ENCODE data around the gene KCMF1. TPM values are rescaled to one million over a fixed set of nuclear protein-coding genes. Genes with fewer than 3 reads are reported as not detected.

Gene KCMF1
- total RNA-seq, 3 donors from 2014 or later, result 73.0 to 95.2 (median 85.0) TPM

DNA sequence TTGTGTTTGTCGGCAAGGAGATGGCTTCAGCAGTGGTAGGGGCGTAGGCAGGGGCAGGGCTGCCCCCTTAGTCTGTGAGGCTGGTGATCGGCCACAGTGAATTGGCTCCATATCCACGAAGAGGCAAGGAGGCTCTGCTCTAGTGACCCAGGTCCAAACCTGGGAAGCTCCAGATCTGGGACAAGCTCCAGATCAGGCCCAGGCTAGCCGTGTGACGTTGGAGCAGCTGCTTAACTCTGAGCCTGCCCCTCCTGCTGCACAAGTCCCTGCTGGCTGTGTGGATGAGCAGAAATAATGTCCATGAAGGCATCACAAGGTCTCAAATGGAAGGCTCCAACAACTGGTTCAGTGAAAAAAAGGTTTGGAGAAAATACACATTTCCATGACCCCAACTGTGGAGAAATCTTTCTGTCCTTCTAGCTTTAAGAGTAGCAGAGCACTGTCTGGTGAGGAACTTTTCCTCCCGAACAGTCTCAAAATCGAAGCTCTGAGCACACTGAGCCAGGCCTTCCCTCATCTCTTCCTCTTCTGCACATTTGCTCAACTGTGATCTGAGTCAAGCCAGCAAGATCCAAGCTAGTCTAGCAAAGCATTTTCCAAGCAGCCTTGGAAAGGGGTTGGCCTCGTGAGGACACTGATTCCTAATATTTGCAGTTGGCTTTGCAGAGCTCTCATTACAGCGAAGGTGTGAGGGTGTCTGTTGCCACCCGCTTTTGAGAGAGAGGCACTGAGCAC lies 95.2 kb downstream of the KCMF1 start:
- H3K4me1 ChIP-seq (ENCODE audit: low read depth), result no peaks in the 10 kb centered on the region
- ATAC-seq (no peak), DNase-seq (no peak)
- intact Hi-C loops (cut with DNase I, micrococcal nuclease), result loop anchor here (5.0 to 10.0 kb wide), 2 partner anchors 219 to 221 kb away; no protein-coding TSS in a partner anchor
- H3K36me3 ChIP-seq (ENCODE audit: low read depth), result no peaks in the 10 kb centered on the region
- TF ChIP-seq, protein P1, sequence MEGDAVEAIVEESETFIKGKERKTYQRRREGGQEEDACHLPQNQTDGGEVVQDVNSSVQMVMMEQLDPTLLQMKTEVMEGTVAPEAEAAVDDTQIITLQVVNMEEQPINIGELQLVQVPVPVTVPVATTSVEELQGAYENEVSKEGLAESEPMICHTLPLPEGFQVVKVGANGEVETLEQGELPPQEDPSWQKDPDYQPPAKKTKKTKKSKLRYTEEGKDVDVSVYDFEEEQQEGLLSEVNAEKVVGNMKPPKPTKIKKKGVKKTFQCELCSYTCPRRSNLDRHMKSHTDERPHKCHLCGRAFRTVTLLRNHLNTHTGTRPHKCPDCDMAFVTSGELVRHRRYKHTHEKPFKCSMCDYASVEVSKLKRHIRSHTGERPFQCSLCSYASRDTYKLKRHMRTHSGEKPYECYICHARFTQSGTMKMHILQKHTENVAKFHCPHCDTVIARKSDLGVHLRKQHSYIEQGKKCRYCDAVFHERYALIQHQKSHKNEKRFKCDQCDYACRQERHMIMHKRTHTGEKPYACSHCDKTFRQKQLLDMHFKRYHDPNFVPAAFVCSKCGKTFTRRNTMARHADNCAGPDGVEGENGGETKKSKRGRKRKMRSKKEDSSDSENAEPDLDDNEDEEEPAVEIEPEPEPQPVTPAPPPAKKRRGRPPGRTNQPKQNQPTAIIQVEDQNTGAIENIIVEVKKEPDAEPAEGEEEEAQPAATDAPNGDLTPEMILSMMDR (IDR thresholded peaks at IDR 0.05), result no peak
- no peaks in the 10 kb centered on the region for H3K9me3 ChIP-seq
- H3K4me3 ChIP-seq, result no peak overlapping the region

DNA sequence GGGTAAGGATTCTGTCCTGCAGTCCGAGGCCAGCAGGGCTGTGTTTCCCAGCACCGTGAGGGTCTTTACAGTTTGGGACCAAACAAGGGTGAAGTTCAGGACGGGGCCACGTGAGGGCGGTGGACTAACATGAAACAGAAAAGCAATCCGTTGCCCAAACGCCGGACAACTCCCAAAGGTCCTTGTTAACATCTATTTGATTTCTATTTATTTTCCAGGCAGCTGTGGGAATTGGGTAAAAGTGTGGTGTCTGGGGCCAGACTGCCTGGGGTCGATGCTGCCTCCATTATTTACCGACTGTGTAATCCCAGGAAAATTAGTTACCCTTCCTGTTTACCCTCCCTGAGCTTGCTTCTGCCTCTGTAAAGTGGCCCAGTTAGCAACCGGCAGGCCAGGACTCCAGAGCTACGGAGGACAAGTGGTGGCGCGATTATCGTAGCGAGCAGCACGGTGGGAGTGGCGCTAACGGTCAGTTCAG lies 96.0 kb downstream of the KCMF1 start:
- no peaks in the 10 kb centered on the region for H3K36me3 ChIP-seq (ENCODE audit: low read depth)
- TF ChIP-seq, protein P1 (IDR thresholded peaks at IDR 0.05), result no peak
- H3K9me3 ChIP-seq, result no peaks in the 10 kb centered on the region
- DNase-seq (peak in 2 of 3 donors; percentile 67 to 78), ATAC-seq (peak; percentile 79)
- intact Hi-C loops (cut with DNase I, micrococcal nuclease), result loop anchor here (5.0 to 10.0 kb wide), 2 partner anchors 218 to 220 kb away; no protein-coding TSS in a partner anchor
- H3K4me1 ChIP-seq (ENCODE audit: low read depth), result no peaks in the 10 kb centered on the region
- H3K4me3 ChIP-seq, result no peak overlapping the region

DNA sequence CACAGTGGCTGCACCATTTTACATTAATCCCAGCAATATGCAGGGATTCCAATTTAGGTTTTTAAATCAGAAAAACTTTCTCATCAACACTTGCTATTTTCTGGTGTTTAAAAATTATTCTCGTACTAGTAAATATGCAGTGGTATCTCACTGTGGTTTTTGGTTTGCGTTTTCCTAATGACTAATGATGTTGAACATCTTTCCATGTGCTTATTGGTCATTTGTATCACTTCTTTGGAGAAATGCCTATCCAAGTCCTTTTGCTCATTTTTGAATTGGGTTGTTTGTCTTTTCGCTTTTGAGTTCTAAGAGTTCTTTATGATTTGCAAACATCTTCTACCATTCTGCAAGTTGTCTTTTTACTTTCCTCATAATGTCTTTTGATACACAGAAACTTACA lies 100.1 kb downstream of the KCMF1 start:
- Histone ChIP-seq H3K4me3 (no peak overlapping the region), H3K36me3 (ENCODE audit: low read depth) (no peaks in the 10 kb centered on the region), H3K4me1 (ENCODE audit: low read depth) (no peaks in the 10 kb centered on the region), H3K9me3 (no peaks in the 10 kb centered on the region)
- ATAC-seq (no peak), DNase-seq (no peak)
- TF ChIP-seq, protein P1 (IDR thresholded peaks at IDR 0.05), result no peak
- intact Hi-C loops (cut with DNase I, micrococcal nuclease), result no loop called here

DNA sequence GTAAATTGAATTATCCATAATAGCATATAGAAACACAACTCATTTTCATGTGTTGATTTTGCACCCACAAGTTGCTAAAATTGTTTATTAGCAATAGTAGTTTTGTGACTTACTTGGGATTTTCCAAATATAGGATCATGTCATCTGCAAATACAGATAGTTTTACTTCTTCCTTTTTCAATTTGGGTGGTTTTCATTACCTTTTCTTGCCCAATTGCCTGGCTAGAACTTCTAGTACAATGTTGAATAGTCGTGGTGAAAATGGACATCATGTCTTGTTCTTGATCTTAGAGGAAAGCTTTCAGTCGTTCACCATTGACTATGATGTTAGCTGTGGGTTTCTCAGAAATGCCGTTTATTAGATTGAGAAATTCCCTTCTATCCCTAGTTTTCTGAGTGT lies 102.1 kb downstream of the KCMF1 start:
- Histone ChIP-seq H3K4me1 (ENCODE audit: low read depth) (no peaks in the 10 kb centered on the region), H3K36me3 (ENCODE audit: low read depth) (no peaks in the 10 kb centered on the region), H3K9me3 (no peaks in the 10 kb centered on the region), H3K4me3 (no peak overlapping the region)
- ATAC-seq (no peak), DNase-seq (no peak)
- intact Hi-C loops (cut with DNase I, micrococcal nuclease), result no loop called here
- TF ChIP-seq, protein P1 (IDR thresholded peaks at IDR 0.05), result no peak

DNA sequence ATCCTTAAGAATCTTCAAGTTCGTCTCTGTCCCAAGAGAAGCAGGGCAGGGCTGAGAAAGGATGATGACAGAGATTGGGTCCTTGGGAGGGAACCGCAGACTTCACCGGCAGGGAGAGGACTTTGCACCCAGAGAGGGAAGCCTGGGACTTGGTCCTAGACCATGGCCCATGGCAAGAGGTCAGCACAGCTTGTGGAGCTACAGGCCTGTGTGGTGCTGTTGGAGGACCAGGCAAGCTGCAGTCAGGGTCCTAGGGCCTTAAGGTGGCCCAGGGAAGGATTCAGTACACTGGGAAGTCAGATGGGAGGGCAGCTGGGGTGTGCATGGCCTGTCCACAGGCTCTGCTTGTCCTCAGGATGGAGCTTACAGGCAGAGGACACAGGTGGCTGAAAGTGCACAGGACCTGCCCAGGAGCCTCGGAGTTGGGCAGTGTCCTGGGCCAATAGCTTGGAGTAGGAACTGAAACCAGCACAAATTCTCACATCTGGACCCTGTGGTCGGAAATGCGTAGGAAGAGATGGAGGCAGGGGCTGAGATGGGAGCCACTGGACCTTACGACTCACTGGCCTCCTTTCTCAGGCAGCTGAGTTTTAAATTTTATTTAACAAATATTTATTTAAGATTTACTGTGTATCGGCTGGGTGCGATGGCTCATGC lies 105.8 kb downstream of the KCMF1 start:
- Histone ChIP-seq H3K36me3 (ENCODE audit: low read depth) (no peaks in the 10 kb centered on the region), H3K4me1 (ENCODE audit: low read depth) (no peaks in the 10 kb centered on the region), H3K9me3 (no peaks in the 10 kb centered on the region), H3K4me3 (no peak overlapping the region)
- TF ChIP-seq, protein P1 (IDR thresholded peaks at IDR 0.05), result no peak
- intact Hi-C loops (cut with DNase I, micrococcal nuclease), result no loop called here
- no peak for DNase-seq
- no peak for ATAC-seq

Data from mucosa of descending colon (tissue), 3 donors.